Measurements from ENCODE around the gene RAPSN. TPM values are rescaled to one million over a fixed set of nuclear protein-coding genes. Genes with fewer than 3 reads are reported as not detected.

Gene RAPSN
- polyA plus RNA-seq, 1 donor (not counting 4 experiments of a cell fraction or from before 2014, with no cell fraction given): 0.28 TPM

- Histone ChIP-seq H3K9me1 (ENCODE audit: control insufficient read depth, extremely low read depth, insufficient read depth, low read length) (no peaks in the 10 kb centered on the region), H3K36me3 (ENCODE audit: control insufficient read depth in 2 of 2, extremely low read depth in 1 of 2, insufficient read depth in 2 of 2, low read length in 2 of 2) (peaks cover 46 to 70% of the 10 kb centered on the region in 2 experiments), H2AFZ (ENCODE audit: control insufficient read depth, low read length) (no peak overlapping the region), H3K27ac (ENCODE audit: control insufficient read depth, insufficient read depth, low read length) (no peak overlapping the region), H4K20me1 (ENCODE audit: control insufficient read depth, extremely low read depth, insufficient read depth, low read length) (peaks cover 13% of the 10 kb centered on the region), H3K4me1 (ENCODE audit: control insufficient read depth, extremely low read depth, insufficient read depth, low read length) (no peaks in the 10 kb centered on the region), H3K9ac (ENCODE audit: control insufficient read depth, extremely low read depth, insufficient read depth, low read length) (no peak overlapping the region), H3K4me2 (ENCODE audit: control insufficient read depth, extremely low read depth, insufficient read depth, low read depth, low read length) (no peak overlapping the region), H3K9me3 (ENCODE audit: control insufficient read depth, low read depth, low read length) (no peaks in the 10 kb centered on the region), H3K27me3 (ENCODE audit: control insufficient read depth, extremely low read depth, insufficient read depth, low read length) (no peaks in the 10 kb centered on the region), H3K4me3 (ENCODE audit: control insufficient read depth in 2 of 3, extremely low read depth in 1 of 3, insufficient read depth in 2 of 3, low read depth in 1 of 3, low read length in 3 of 3) (no peak overlapping the region), H3K79me2 (ENCODE audit: control insufficient read depth, insufficient read depth, low read length) (peaks cover 50% of the 10 kb centered on the region)
- DNase-seq (ENCODE audit: low read depth, low spot score) (no peak), FAIRE-seq (no peak)
- dilution Hi-C loops (cut with MboI; ENCODE audit: extremely low pct_ligation_motif_present, low sequenced_read_pairs): no loop called here
- TF ChIP-seq EZH2 (IDR thresholded peaks at IDR 0.05; ENCODE audit: low read length) (no peak), CTCF (optimal IDR thresholded peaks at IDR 0.05 in 1 of 3, IDR thresholded peaks at IDR 0.05 in 1 of 3, conservative IDR thresholded peaks at IDR 0.05 in 1 of 3; ENCODE audit: extremely low read depth in 1 of 3, insufficient read depth in 2 of 3, low read length in 3 of 3) (no peak)
These were observed 19.8 kb upstream of the RAPSN start for GRCh38 chr11:47468598-47469214.

- Histone ChIP-seq H4K20me1 (ENCODE audit: control insufficient read depth, extremely low read depth, insufficient read depth, low read length) (peaks cover 13% of the 10 kb centered on the region), H3K9ac (ENCODE audit: control insufficient read depth, extremely low read depth, insufficient read depth, low read length) (no peak overlapping the region), H3K4me1 (ENCODE audit: control insufficient read depth, extremely low read depth, insufficient read depth, low read length) (no peaks in the 10 kb centered on the region), H3K4me2 (ENCODE audit: control insufficient read depth, extremely low read depth, insufficient read depth, low read depth, low read length) (no peak overlapping the region), H3K27ac (ENCODE audit: control insufficient read depth, insufficient read depth, low read length) (no peak overlapping the region), H3K27me3 (ENCODE audit: control insufficient read depth, extremely low read depth, insufficient read depth, low read length) (no peaks in the 10 kb centered on the region), H3K9me1 (ENCODE audit: control insufficient read depth, extremely low read depth, insufficient read depth, low read length) (no peaks in the 10 kb centered on the region), H2AFZ (ENCODE audit: control insufficient read depth, low read length) (no peak overlapping the region), H3K4me3 (ENCODE audit: control insufficient read depth in 2 of 3, extremely low read depth in 1 of 3, insufficient read depth in 2 of 3, low read depth in 1 of 3, low read length in 3 of 3) (no peak overlapping the region), H3K79me2 (ENCODE audit: control insufficient read depth, insufficient read depth, low read length) (peaks cover 50% of the 10 kb centered on the region), H3K36me3 (ENCODE audit: control insufficient read depth in 2 of 2, extremely low read depth in 1 of 2, insufficient read depth in 2 of 2, low read length in 2 of 2) (peaks cover 43 to 59% of the 10 kb centered on the region in 2 experiments), H3K9me3 (ENCODE audit: control insufficient read depth, low read depth, low read length) (no peaks in the 10 kb centered on the region)
- TF ChIP-seq EZH2 (IDR thresholded peaks at IDR 0.05; ENCODE audit: low read length) (no peak), CTCF (optimal IDR thresholded peaks at IDR 0.05 in 1 of 3, IDR thresholded peaks at IDR 0.05 in 1 of 3, conservative IDR thresholded peaks at IDR 0.05 in 1 of 3; ENCODE audit: extremely low read depth in 1 of 3, insufficient read depth in 2 of 3, low read length in 3 of 3) (no peak)
- no peak for DNase-seq (ENCODE audit: low read depth, low spot score)
- dilution Hi-C loops (cut with MboI; ENCODE audit: extremely low pct_ligation_motif_present, low sequenced_read_pairs): no loop called here
- FAIRE-seq: no peak
These were observed 18.4 kb upstream of the RAPSN start for GRCh38 chr11:47467357-47467756.

Data from keratinocyte (primary cell).